ENCODE results near the gene NHLH2.

The NHLH2 gene

DNA sequence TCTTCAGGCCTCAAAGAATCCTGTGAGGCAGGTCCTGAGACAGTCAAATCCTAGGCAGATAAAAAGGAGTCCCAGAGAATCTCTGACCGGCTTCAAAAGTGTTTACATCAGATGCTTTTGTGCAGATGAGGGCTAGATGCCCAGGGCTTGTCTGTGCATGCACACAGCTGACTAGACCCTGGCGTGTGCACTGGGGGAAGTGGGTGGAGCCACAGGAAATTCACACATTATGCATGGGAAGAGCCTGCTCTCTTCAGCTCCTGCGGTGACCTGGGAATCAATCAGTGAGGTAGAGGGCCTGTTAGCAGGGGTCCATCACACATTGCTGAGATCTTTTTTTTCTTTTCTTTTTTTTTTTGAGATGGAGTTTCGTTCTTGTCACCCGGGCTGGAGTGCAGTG, 36.6 kb upstream of the NHLH2 start:
- H3K9me3 ChIP-seq (ENCODE audit: control insufficient read depth, insufficient read depth, low read depth, low read length), result no peaks in the 10 kb centered on the region
- POLR2A ChIA-PET, result no interaction called here
- no peaks in the 10 kb centered on the region for H3K36me3 ChIP-seq (ENCODE audit: control insufficient read depth in 2 of 2, insufficient read depth in 1 of 2, low read length in 2 of 2)
- CTCF ChIA-PET, result interaction anchor here (0.7 kb wide), 1 partner anchor 104 kb away, joined by 3 read pairs; no protein-coding TSS in a partner anchor
- H3K4me1 ChIP-seq (ENCODE audit: control insufficient read depth, insufficient read depth, low read length), result no peaks in the 10 kb centered on the region
- no peak overlapping the region for H3K27ac ChIP-seq (ENCODE audit: extremely low read depth, low read depth, low read length)
- no peak overlapping the region for H3K4me3 ChIP-seq (ENCODE audit: low read depth, low read length)
- TF ChIP-seq MEIS1 (CRISPR knock-in tag; IDR thresholded peaks at IDR 0.05; ENCODE audit: borderline replicate concordance), result no peak
- TF ChIP-seq MZF1 (tag by site-specific recombination; IDR thresholded peaks at IDR 0.05; ENCODE audit: borderline replicate concordance), result no peak
- peak; percentile 58; the same call in 1 of the 2 replicates for TF ChIP-seq TRIM28 (IDR thresholded peaks at IDR 0.05; ENCODE audit: borderline replicate concordance, low read length)
- TF ChIP-seq ZNF624 (tag by site-specific recombination; IDR thresholded peaks at IDR 0.05), result no peak
- peak; percentile 60; the same call in 1 of the 2 replicates for TF ChIP-seq ZBTB44 (tag by site-specific recombination; IDR thresholded peaks at IDR 0.05)
- TF ChIP-seq ZNF10 (tag by site-specific recombination; IDR thresholded peaks at IDR 0.05), result no peak
- TF ChIP-seq ZNF707 (tag by site-specific recombination; IDR thresholded peaks at IDR 0.05), result no peak
- TF ChIP-seq MYNN (tag by site-specific recombination; IDR thresholded peaks at IDR 0.05; ENCODE audit: borderline replicate concordance), result no peak
- TF ChIP-seq ZSCAN16 (tag by site-specific recombination; IDR thresholded peaks at IDR 0.05), result no peak
- TF ChIP-seq AEBP2 (tag by site-specific recombination; IDR thresholded peaks at IDR 0.05; ENCODE audit: borderline replicate concordance), result no peak
- no peak for TF ChIP-seq ZBTB1 (tag by site-specific recombination; IDR thresholded peaks at IDR 0.05)
- TF ChIP-seq ZIC2 (tag by site-specific recombination; IDR thresholded peaks at IDR 0.05), result peak; percentile 47
- TF ChIP-seq ZNF311 (tag by site-specific recombination; IDR thresholded peaks at IDR 0.05; ENCODE audit: borderline replicate concordance), result no peak
- TF ChIP-seq WT1 (tag by site-specific recombination; IDR thresholded peaks at IDR 0.05), result no peak
- no peak for TF ChIP-seq ZNF510 (tag by site-specific recombination; IDR thresholded peaks at IDR 0.05; ENCODE audit: insufficient replicate concordance)
- TF ChIP-seq ZNF626 (tag by site-specific recombination; IDR thresholded peaks at IDR 0.05), result no peak
- 0 out of 2 replicates have a peak, but pooled peaks have one; percentile 47 for TF ChIP-seq ZBTB20 (tag by site-specific recombination; IDR thresholded peaks at IDR 0.05)
- peak; percentile 57; the same call in 1 of the 2 replicates for TF ChIP-seq ZNF660 (tag by site-specific recombination; IDR thresholded peaks at IDR 0.05)
- TF ChIP-seq, protein P1, sequence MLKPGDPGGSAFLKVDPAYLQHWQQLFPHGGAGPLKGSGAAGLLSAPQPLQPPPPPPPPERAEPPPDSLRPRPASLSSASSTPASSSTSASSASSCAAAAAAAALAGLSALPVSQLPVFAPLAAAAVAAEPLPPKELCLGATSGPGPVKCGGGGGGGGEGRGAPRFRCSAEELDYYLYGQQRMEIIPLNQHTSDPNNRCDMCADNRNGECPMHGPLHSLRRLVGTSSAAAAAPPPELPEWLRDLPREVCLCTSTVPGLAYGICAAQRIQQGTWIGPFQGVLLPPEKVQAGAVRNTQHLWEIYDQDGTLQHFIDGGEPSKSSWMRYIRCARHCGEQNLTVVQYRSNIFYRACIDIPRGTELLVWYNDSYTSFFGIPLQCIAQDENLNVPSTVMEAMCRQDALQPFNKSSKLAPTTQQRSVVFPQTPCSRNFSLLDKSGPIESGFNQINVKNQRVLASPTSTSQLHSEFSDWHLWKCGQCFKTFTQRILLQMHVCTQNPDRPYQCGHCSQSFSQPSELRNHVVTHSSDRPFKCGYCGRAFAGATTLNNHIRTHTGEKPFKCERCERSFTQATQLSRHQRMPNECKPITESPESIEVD (tag by site-specific recombination; IDR thresholded peaks at IDR 0.05), result no peak
- no peak for TF ChIP-seq ZNF600 (tag by site-specific recombination; IDR thresholded peaks at IDR 0.05)
- TF ChIP-seq, protein P2, sequence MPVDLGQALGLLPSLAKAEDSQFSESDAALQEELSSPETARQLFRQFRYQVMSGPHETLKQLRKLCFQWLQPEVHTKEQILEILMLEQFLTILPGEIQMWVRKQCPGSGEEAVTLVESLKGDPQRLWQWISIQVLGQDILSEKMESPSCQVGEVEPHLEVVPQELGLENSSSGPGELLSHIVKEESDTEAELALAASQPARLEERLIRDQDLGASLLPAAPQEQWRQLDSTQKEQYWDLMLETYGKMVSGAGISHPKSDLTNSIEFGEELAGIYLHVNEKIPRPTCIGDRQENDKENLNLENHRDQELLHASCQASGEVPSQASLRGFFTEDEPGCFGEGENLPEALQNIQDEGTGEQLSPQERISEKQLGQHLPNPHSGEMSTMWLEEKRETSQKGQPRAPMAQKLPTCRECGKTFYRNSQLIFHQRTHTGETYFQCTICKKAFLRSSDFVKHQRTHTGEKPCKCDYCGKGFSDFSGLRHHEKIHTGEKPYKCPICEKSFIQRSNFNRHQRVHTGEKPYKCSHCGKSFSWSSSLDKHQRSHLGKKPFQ (tag by site-specific recombination; IDR thresholded peaks at IDR 0.05), result no peak
- TF ChIP-seq PRDM10 (tag by site-specific recombination; IDR thresholded peaks at IDR 0.05), result peak; percentile 83
- no peak for TF ChIP-seq IKZF3 (tag by site-specific recombination; IDR thresholded peaks at IDR 0.05)
- TF ChIP-seq ZBTB10 (tag by site-specific recombination; IDR thresholded peaks at IDR 0.05), result no peak

Measured in HEK293 (cell line).